ENCODE measurements around the gene RASSF7. TPM values are rescaled to one million over a fixed set of nuclear protein-coding genes. Genes with fewer than 3 reads are reported as not detected.

The RASSF7 gene
- polyA plus RNA-seq, 1 donor from 2014 or later: 37.1 TPM

GRCh38 chr11:589798-590197, 29.0 kb downstream of the RASSF7 start:
- Histone ChIP-seq H3K79me2 (replicated peaks; ENCODE audit: insufficient read depth, low read length) (no peaks in the 10 kb centered on the region), H3K4me2 (ENCODE audit: low read length) (no peak overlapping the region)

GRCh38 chr11:590997-591396, 30.2 kb downstream of the RASSF7 start:
- no peak overlapping the region for H3K9ac ChIP-seq (ENCODE audit: low read length)
- no peaks in the 10 kb centered on the region for H3F3A ChIP-seq (ENCODE audit: insufficient read depth, low read length, poor library complexity, severe bottlenecking)
- no peak overlapping the region for H2AFZ ChIP-seq (ENCODE audit: low read depth, low read length)
- H4K20me1 ChIP-seq (ENCODE audit: insufficient read depth): no peaks in the 10 kb centered on the region
- H3K79me2 ChIP-seq (replicated peaks; ENCODE audit: insufficient read depth, low read length): no peaks in the 10 kb centered on the region
- H3K36me3 ChIP-seq (ENCODE audit: insufficient read depth, low read length): peaks cover 4% of the 10 kb centered on the region
- H3K4me2 ChIP-seq (ENCODE audit: low read length): no peak overlapping the region
- no peak overlapping the region for H3K4me3 ChIP-seq (ENCODE audit: low read length)
- H3K9me3 ChIP-seq (ENCODE audit: low read length): no peaks in the 10 kb centered on the region
- no peaks in the 10 kb centered on the region for H3K27me3 ChIP-seq (ENCODE audit: insufficient read depth, low read depth, low read length)
- H3K27ac ChIP-seq (ENCODE audit: low read length): no peak overlapping the region
- no peaks in the 10 kb centered on the region for H3K9me2 ChIP-seq (ENCODE audit: insufficient read depth, low read length)
- TF ChIP-seq MXI1 (conservative IDR thresholded peaks at IDR 0.05; ENCODE audit: poor library complexity, severe bottlenecking) (no peak), EZH2 (IDR thresholded peaks at IDR 0.05; ENCODE audit: borderline replicate concordance, insufficient read depth, low read length, poor library complexity, severe bottlenecking) (no peak), SMC3 (conservative IDR thresholded peaks at IDR 0.05; ENCODE audit: poor library complexity) (no peak), POLR2AphosphoS5 (IDR thresholded peaks at IDR 0.05) (no peak), TAF1 (IDR thresholded peaks at IDR 0.05; ENCODE audit: low read depth) (no peak), CTCF (IDR thresholded peaks at IDR 0.05; ENCODE audit: poor library complexity, severe bottlenecking) (no peak), RAD21 (conservative IDR thresholded peaks at IDR 0.05) (no peak), REST (IDR thresholded peaks at IDR 0.05; ENCODE audit: borderline replicate concordance) (no peak)

More at GRCh38 chr11:589798-590197, 29.0 kb downstream of the RASSF7 start:
- no peak overlapping the region for H3K4me3 ChIP-seq (ENCODE audit: low read length)
- H3K27me3 ChIP-seq (ENCODE audit: insufficient read depth, low read depth, low read length): no peaks in the 10 kb centered on the region
- H3K27ac ChIP-seq (ENCODE audit: low read length): no peak overlapping the region
- no peak overlapping the region for H2AFZ ChIP-seq (ENCODE audit: low read depth, low read length)
- no peak for TF ChIP-seq REST (IDR thresholded peaks at IDR 0.05; ENCODE audit: borderline replicate concordance)
- TF ChIP-seq CTCF (IDR thresholded peaks at IDR 0.05; ENCODE audit: poor library complexity, severe bottlenecking): no peak
- TF ChIP-seq EP300 (conservative IDR thresholded peaks at IDR 0.05; ENCODE audit: poor library complexity, severe bottlenecking): no peak
- TF ChIP-seq TAF1 (IDR thresholded peaks at IDR 0.05; ENCODE audit: low read depth): no peak
- H3K36me3 ChIP-seq (ENCODE audit: insufficient read depth, low read length): no peaks in the 10 kb centered on the region
- H3F3A ChIP-seq (ENCODE audit: insufficient read depth, low read length, poor library complexity, severe bottlenecking): no peaks in the 10 kb centered on the region
- H3K9me3 ChIP-seq (ENCODE audit: low read length): no peaks in the 10 kb centered on the region
- H3K9me2 ChIP-seq (ENCODE audit: insufficient read depth, low read length): no peaks in the 10 kb centered on the region
- no peaks in the 10 kb centered on the region for H4K20me1 ChIP-seq (ENCODE audit: insufficient read depth)
- no peak overlapping the region for H3K9ac ChIP-seq (ENCODE audit: low read length)
